HFFc6 (cell line): Measurements from ENCODE around the gene CHAT. TPM values are rescaled to one million over a fixed set of nuclear protein-coding genes. Genes with fewer than 3 reads are reported as not detected.

Experiments used
- DNase-seq: peaks from one replicate; pipeline ENCODE4 v3.0.0-alpha.2; 2018
- H3K27ac Mint-ChIP-seq: 2 replicates; pipeline ENCODE4 v1.8.0; 2020; ENCODE audit warnings: mild to moderate bottlenecking, mixed read lengths
- H3K27me3 Mint-ChIP-seq: 2 replicates; pipeline ENCODE4 v1.8.0; 2021; ENCODE audit warnings: mild to moderate bottlenecking, moderate library complexity, mixed read lengths; ENCODE audit not compliant: insufficient read depth
- H3K36me3 Mint-ChIP-seq: 2 replicates; pipeline ENCODE4 v1.8.0; 2021; ENCODE audit warnings: low read depth, mixed read lengths
- H3K4me1 Mint-ChIP-seq: 2 replicates; pipeline ENCODE4 v1.8.0; 2020; ENCODE audit warnings: low read depth, mixed read lengths
- H3K4me3 Mint-ChIP-seq: 2 replicates; pipeline ENCODE4 v1.8.0; 2020; ENCODE audit warnings: mild to moderate bottlenecking, moderate library complexity, mixed read lengths
- H3K9me3 Mint-ChIP-seq: 2 replicates; pipeline ENCODE4 v1.8.0; 2020; ENCODE audit warnings: mild to moderate bottlenecking, mixed read lengths
- total RNA-seq, 6 experiments: library from RNA; stranded (reverse); fragmentation: NEBNext Ultra II Directional; extraction: Animal tissue kit (Norgen Biotek cat#: 25700); gene quantifications; 2 replicates in 1 of 6; 3 replicates in 5 of 6; pipeline ENCODE4 v1.2.3, GENCODE V29; 2021
- TF ChIP-seq, protein P1 (sequence below): fragments of 200-600 bp; sonication (generic); IDR thresholded peaks from 2 replicates; pipeline ENCODE4 v1.5.0; 2021; ENCODE audit warnings: antibody characterized with exemption, mild to moderate bottlenecking

CHAT gene
- total RNA-seq, 6 experiments from 2014 or later, result not detected

DNA sequence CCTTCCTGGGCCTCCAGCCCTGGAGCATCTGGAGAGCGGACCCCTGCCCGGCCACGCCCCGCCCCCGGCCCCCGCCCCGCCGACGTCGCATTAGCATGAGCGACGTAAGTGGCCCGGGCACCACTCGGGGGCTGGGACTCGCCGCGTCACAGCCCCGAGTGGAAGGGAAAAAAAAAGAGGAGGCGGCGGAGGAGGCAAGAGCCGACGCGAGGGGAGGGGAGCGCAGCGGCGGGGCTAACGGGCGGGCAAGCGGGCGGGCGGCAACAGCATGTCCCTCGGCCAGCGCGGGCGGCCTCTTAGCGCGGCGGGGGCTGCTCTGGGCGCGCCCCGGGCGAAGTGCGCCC is 3.8 kb upstream of the CHAT start, which contains the start of gene SLC18A3:
TSS of gene SLC18A3 (plus strand) at position 197 of the 344 bp plus-strand sequence. CDS start 431 bp downstream, outside the sequence.
- DNase-seq, result no peak
- Mint-ChIP-seq H3K36me3 (peaks cover 13% of the 10 kb centered on the region; the same call in 1 of the 2 replicates), H3K9me3 (peaks cover 13% of the 10 kb centered on the region), H3K4me1 (peaks cover 8% of the 10 kb centered on the region), H3K27me3 (peaks cover 69% of the 10 kb centered on the region), H3K4me3 (no peak within 1 kb of the TSS), H3K27ac (no peak within 1 kb of the TSS)
- TF ChIP-seq, protein P1, sequence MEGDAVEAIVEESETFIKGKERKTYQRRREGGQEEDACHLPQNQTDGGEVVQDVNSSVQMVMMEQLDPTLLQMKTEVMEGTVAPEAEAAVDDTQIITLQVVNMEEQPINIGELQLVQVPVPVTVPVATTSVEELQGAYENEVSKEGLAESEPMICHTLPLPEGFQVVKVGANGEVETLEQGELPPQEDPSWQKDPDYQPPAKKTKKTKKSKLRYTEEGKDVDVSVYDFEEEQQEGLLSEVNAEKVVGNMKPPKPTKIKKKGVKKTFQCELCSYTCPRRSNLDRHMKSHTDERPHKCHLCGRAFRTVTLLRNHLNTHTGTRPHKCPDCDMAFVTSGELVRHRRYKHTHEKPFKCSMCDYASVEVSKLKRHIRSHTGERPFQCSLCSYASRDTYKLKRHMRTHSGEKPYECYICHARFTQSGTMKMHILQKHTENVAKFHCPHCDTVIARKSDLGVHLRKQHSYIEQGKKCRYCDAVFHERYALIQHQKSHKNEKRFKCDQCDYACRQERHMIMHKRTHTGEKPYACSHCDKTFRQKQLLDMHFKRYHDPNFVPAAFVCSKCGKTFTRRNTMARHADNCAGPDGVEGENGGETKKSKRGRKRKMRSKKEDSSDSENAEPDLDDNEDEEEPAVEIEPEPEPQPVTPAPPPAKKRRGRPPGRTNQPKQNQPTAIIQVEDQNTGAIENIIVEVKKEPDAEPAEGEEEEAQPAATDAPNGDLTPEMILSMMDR, result no peak

DNA sequence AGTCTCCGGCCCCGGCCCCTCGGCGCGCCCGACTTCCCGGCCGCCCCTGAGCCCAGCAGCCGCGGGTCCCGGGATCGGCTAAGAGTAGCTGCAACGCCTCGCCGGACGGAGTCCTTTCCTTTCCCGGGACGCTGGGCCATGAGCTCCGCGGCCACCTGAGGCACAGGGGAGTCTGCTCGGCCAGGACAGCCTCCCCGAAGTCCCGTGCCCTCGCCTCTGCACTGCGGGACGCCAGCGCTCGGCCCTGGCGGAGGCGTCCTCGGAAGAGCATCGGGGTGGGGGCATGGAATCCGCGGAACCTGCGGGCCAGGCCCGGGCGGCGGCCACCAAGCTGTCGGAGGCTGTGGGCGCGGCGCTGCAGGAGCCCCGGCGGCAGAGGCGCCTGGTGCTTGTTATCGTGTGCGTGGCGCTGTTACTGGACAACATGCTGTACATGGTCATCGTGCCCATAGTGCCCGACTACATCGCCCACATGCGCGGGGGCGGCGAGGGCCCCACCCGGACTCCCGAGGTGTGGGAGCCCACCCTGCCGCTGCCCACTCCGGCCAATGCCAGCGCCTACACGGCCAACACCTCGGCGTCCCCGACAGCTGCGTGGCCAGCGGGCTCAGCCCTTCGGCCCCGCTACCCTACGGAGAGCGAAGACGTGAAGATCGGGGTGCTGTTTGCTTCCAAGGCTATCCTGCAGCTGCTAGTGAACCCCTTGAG is 3.2 kb upstream of the CHAT start:
- TF ChIP-seq, protein P1, result no peak
- Mint-ChIP-seq H3K4me3 (no peak overlapping the region), H3K4me1 (peaks cover 8% of the 10 kb centered on the region; the same call in 1 of the 2 replicates)

DNA sequence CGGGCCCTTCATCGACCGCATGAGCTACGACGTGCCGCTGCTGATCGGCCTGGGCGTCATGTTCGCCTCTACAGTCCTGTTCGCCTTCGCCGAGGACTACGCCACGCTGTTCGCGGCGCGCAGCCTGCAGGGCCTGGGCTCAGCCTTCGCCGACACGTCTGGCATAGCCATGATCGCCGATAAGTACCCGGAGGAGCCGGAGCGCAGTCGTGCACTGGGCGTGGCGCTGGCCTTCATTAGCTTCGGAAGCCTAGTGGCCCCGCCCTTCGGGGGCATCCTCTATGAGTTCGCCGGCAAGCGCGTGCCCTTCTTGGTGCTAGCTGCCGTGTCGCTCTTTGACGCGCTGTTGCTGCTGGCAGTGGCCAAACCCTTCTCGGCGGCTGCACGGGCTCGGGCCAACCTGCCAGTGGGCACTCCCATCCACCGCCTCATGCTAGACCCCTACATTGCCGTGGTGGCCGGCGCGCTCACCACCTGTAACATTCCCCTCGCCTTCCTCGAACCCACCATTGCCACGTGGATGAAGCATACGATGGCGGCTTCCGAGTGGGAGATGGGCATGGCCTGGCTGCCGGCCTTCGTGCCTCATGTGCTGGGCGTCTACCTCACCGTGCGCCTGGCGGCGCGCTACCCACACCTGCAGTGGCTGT is 2.5 kb upstream of the CHAT start:
- TF ChIP-seq, protein P1, result no peak
- DNase-seq, result no peak
- Mint-ChIP-seq H3K4me1 (peaks cover 8% of the 10 kb centered on the region; the same call in 1 of the 2 replicates), H3K27me3 (peaks cover 69% of the 10 kb centered on the region), H3K4me3 (no peak overlapping the region), H3K9me3 (peaks cover 13% of the 10 kb centered on the region), H3K36me3 (peaks cover 13% of the 10 kb centered on the region; the same call in 1 of the 2 replicates), H3K27ac (no peak overlapping the region)

More for the DNA sequence above, 3.2 kb upstream of the CHAT start:
- Mint-ChIP-seq H3K36me3 (peaks cover 13% of the 10 kb centered on the region; the same call in 1 of the 2 replicates), H3K27ac (no peak overlapping the region), H3K27me3 (peaks cover 71% of the 10 kb centered on the region), H3K9me3 (peaks cover 13% of the 10 kb centered on the region)
- DNase-seq, result no peak

DNA sequence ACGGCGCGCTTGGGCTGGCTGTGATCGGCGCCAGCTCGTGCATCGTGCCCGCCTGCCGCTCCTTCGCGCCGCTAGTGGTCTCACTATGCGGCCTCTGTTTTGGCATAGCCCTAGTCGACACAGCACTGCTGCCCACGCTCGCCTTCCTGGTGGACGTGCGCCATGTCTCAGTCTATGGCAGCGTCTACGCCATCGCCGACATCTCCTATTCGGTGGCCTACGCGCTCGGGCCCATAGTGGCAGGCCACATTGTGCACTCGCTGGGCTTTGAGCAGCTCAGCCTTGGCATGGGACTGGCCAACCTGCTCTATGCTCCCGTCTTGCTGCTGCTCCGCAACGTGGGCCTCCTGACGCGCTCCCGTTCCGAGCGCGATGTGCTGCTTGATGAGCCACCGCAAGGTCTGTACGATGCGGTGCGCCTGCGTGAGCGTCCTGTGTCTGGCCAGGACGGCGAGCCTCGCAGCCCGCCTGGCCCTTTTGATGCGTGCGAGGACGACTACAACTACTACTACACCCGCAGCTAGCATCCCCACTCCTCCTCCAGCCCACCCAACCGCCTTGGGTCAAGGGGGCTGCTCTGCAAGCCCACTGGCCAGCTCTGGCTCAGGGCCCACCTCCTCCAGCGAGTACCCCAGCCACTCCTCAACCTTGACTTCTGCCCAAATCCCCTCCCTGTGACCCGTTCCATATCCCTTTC is 1.9 kb upstream of the CHAT start:
- Mint-ChIP-seq H3K27ac (no peak overlapping the region), H3K36me3 (peaks cover 13% of the 10 kb centered on the region; the same call in 1 of the 2 replicates), H3K27me3 (peaks cover 71% of the 10 kb centered on the region), H3K4me1 (peaks cover 4% of the 10 kb centered on the region; the same call in 1 of the 2 replicates), H3K9me3 (peaks cover 13% of the 10 kb centered on the region), H3K4me3 (no peak overlapping the region)
- no peak for DNase-seq
- TF ChIP-seq, protein P1, result no peak

DNA sequence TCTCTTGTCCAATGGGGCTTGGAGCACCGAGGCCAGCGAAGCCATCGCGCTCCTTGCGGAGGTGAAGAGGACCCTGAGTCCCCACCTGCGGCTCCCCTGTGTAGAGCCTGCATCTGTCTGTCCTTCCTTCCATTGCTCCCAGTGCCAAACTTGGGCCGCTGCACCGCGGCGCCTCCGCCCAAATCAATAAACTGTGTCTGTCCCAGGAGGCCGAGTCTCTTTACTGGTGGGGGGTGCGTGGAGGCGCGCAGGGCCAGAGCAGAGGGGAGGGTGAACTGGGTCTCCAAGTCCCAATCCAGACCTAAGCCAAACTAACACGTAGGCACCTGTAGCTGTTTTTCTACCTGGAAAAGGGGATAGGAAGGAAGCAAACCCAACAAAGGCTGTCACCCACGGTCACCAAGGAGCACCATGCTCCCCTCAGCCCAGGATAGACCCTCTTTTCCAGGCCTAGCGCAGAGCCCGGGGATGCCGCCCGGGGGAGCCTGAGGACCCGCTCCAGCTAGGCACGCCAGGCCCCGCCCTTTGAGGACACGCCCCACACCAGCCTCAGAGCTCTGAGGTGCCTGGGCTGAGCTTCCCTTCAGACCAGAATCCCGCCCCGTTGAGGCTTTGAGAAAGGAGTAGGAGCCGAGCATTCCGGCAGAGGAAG is 1.2 kb upstream of the CHAT start:
- Mint-ChIP-seq H3K36me3 (peaks cover 13% of the 10 kb centered on the region; the same call in 1 of the 2 replicates), H3K4me3 (no peak overlapping the region)

More for the DNA sequence above, 1.2 kb upstream of the CHAT start:
- H3K27me3 Mint-ChIP-seq, result peaks cover 70% of the 10 kb centered on the region
- TF ChIP-seq, protein P1, result no peak
- H3K9me3 Mint-ChIP-seq, result peaks cover 13% of the 10 kb centered on the region
- no peak overlapping the region for H3K27ac Mint-ChIP-seq
- H3K4me1 Mint-ChIP-seq, result peaks cover 7% of the 10 kb centered on the region; the same call in 1 of the 2 replicates
- DNase-seq, result no peak
